NCI-H2171 (cell line): ENCODE data around the gene CROCC.
A peak's percentile ranks its signal among the peaks of the same experiment; 100 is the strongest.
"Not testable (repeated sequence)": the region's sequence is repeated elsewhere in the genome, so short reads cannot be mapped to it uniquely, and the experiment has no call there.

Source experiments
- DNase-seq: peaks from one replicate; lab custom pipeline; 2025; lab: John Stamatoyannopoulos, UW

The CROCC gene

DNA sequence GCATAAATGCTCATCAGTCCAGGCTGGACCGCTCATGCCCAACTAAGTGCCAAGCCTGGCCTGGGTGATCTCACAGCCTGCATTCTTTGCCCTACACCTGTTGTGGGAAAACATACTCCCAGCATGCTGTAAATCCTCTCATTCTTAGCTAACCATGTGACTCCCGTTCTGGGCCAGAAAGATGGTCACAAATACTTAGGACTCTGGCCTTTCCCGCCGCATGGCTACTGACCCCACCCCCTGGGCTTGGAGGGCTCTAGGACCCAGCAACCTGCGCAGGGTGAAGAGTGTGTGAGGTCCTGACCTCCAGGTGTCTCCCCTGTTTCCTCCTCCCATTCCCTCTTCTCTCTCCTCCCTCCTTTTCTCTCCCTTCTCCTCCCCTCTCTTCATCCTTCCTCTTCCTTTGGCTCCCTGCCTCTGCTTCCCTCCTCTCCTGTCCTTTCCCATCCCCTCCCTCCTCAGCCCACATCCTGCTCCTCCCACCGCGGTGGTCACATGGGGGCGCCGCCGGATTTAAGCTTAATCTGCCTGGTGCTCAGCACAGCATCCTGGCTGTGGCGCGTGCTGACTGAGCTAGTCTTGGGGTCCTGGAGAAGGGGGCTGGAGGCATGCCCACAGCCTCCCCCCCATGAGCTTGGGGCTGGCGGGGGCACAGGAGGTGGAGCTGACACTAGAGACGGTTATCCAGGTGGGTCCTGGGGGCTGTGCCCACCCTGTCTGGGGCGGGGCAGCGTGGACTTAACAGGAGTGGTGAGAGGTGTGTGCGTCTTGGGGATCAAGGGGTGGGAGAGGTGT lies at the start of gene CROCC:
CROCC (plus strand) TSS at position 541 of the 795 bp plus-strand sequence; CDS start at position 629, 88 bp downstream.
- peak; percentile 32 for DNase-seq

- not testable (repeated sequence) for DNase-seq
These were observed 49.3 kb upstream of the CROCC start for GRCh38 chr1:16872152-16873075.

DNA sequence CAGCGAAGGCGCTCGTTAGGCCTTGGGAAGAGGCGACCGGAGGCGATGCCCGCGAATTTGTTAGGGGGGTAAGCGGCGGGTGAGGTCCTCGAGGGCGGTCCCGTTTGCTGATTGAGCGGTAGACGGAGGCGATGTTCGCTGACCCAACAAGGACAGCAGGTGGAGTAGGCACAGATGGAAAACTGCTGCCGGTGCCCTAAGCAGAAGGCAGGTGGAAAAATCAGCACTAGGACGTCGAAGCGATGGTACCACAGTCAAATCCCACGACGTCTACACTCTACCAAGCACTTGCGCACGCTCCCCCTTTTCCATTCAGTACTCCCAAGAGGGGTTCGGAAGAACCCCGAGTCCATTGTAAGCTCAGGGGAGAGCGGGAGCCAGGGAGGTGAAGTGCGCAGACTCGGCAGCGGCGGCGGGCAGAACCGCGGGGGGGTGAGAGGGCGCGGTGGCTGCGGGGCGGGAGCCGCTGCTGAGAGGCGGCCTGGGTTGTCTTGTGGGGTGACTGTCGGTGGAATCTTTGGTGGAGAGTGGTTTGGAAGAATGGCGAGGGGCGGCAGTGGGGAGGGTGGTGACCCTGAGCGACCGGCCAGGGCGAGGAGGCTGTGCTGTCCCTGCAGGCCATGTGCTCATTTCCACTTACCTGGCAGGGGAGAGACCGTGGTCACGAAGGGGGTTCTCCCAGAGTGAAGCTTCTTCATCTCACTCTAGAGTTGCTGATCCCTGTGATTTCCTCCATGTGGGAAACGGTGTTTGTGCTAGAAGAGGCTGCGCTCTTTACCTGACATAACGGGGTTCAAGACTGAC lies 48.5 kb upstream of the CROCC start:
- DNase-seq: not testable (repeated sequence)

GRCh38 chr1:16874968-16875765 lies 46.6 kb upstream of the CROCC start:
- not testable (repeated sequence) for DNase-seq

DNA sequence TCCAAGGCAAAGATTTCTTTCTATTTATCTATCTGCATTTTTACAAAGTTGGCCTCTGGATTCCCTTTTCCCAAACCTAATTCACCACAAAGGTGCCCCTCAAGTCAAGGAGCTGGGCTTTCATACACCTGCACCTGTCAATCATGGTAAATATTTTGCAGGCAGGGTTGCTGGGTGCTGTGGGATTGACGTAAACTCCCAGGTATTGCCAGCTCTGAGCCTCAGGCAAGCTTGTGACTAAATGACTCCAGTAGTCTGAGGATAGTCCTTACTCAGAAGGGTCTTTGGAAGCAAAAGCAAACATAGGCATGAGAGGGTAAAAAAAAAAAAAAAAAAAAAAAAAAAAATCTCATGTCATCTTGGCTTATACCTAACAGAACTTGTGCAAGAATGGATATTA lies 40.0 kb upstream of the CROCC start:
- DNase-seq: not testable (repeated sequence)

GRCh38 chr1:16882986-16883385 lies 38.7 kb upstream of the CROCC start:
- no peak for DNase-seq

- DNase-seq: not testable (repeated sequence)
These were observed 37.2 kb upstream of the CROCC start for GRCh38 chr1:16884487-16884886.

GRCh38 chr1:16886860-16887605 lies 34.7 kb upstream of the CROCC start:
- DNase-seq: no peak

DNA sequence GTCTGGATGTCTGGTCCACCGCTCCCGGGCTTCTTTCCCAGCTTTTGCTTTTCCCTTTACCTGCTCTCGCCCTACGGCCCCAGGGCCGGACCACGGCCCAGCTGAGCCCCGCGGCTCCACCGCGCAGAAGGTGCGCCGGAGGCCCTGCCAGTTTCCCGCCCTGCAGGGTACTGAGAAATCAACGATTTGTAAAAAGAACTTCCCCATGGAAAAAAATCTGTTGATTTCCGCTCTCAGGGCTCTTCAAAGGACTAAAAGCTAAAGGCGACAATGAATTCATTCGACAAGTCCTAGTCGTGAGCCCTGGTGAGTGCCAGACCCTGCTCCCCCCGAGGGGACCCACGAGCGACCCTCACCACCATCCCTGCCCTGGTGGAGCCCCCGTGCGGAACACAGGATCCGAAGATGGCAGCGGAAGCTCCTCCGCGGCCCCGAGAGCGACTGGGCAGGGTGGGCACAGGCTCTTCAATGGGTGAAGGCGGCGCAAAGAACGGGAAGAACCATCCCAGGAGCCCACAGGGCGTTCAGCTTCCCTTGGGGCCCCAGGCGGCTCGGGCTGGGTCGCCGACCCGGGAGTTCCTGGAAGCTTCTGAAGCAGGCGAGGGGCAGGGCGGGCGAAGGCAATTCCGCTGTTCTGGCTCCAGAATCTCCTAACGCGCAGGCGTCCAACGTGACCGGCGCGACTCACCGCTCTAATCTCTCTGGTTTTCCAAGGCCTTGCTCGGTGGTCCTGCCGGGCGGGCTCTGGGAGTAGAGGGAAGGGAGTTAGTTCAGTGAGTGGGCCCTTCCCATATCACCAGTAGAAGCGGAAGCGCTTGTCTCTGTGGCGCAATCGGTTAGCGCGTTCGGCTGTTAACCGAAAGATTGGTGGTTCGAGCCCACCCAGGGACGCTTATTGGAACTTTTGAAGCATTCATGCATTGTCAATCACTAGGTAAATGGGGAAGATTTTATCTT lies 32.6 kb upstream of the CROCC start:
- DNase-seq: no peak

GRCh38 chr1:16890539-16891021 lies 31.2 kb upstream of the CROCC start:
- DNase-seq: peak; percentile 9

DNA sequence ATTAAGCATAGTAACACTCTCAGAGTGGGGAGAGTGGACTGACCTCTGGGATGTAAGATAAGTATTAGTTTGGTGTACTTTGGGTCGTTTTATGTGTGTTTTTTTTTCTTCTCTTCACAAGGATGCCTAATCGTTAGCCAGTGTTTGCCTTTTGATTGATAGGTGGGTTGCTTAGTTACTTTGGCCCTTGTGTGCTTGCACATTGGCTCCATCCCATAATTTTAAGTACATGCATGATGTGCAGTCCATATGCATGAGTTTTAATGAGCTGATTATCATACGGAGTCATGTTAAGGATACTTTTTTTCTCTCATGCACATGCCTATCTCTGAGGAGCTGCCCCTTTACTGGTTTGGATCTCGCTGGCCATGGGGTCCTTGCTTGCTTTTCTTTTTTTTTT lies 30.7 kb upstream of the CROCC start:
- not testable (repeated sequence) for DNase-seq

- not testable (repeated sequence) for DNase-seq
These were observed 28.7 kb upstream of the CROCC start for GRCh38 chr1:16892978-16893525.

DNA sequence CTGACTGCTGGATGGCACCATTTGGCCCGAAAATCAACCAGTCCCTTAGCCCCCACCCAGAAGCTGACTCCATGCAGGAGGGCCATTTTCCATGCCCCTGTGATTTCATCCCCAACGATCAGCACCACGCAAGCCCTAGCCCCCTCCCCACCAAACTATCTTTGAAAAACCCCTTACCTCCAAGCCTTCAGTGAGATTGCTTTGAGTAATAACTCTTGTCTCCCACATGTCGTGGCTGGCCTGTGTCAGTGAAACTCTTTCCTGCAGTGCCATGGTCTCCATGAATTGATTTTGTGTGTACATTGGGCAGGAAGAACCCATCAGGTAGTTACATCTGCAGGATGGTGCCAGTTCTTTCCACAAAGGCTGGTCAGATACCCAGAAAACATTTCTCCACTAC lies 27.9 kb upstream of the CROCC start:
- not testable (repeated sequence) for DNase-seq

GRCh38 chr1:16894338-16894737 lies 27.4 kb upstream of the CROCC start:
- DNase-seq: not testable (repeated sequence)

DNA sequence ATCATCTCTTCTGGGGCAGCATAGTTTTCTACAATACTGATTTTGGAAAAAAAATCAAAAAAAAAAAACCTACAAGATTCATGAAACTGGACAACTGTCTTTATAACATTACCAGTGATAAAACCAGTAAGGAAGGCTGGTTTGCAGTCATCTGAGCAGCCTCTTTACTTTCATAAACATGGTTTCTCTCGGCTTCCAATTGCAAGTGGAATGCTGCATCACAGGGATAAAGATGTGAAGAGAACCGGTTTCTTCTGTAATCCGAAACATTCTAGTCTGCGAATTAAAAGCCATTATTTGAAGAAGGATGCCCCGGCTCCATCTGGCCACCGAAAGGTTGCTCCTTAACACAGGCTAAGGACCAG lies 26.5 kb upstream of the CROCC start:
- DNase-seq: not testable (repeated sequence)

DNA sequence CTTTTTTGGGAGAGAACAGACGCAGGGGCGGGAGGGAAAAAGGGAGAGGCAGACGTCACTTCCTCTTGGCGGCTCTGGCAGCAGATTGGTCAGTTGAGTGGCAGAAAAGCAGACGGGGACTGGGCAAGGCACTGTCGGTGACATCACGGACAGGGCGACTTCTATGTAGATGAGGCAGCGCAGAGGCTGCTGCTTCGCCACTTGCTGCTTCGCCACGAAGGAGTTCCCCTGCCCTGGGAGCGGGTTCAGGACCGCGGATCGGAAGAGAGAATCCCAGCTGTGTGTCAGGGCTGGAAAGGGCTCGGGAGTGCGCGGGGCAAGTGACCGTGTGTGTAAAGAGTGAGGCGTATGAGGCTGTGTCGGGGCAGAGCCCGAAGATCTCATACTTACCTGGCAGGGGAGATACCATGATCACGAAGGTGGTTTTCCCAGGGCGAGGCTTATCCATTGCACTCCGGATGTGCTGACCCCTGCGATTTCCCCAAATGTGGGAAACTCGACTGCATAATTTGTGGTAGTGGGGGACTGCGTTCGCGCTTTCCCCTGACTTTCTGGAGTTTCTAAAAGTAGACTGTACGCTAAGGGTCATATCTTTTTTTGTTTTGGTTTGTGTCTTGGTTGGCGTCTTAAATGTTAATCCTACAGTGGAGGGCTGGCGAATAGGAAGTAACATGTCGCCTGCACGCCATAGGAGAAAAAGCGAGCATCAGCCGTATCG lies 26.0 kb upstream of the CROCC start, which contains the start of gene RNU1-2:
RNU1-2 (plus strand) TSS at position 383 of the 718 bp plus-strand sequence.
- DNase-seq: peak; percentile 92

DNA sequence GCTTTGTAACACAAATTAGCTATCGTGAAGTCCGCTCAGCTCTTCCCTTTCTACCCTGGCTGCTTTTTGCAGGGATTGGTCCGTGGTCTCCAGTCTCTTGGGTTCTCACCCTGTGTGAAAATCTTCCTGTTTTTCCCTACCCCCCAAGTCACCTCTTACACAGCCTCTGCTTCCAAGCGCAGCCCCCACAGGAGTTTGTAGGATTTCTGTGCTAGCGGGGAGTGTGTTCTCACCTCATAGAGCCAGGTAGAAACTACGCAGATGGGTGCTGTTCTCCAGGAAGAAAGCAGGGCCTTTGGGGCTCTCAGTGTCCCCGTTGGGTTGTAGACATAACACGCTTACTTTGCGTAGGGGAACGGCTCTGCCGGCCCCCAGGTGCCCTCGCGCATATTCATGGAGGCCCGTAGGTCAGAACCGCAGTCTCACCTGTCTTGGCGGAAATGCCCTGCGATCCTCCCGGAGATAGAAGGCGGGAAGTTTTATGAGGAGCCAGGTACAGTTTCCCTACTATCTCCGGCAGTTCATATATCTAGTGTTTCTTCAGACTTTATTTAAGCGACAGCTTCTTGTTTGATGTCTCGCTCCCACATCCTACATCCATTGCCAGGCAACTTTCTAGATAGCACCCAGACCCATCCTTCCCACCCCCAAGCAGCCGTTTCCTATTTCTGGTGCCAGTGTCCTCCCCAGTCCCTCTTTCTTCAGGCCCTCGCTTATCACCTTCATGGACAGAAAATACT lies 25.2 kb upstream of the CROCC start:
- DNase-seq: peak; percentile 62
